AG10803 (cell line): Measurements from ENCODE around the gene CES5A.
"Not testable (repeated sequence)": the region's sequence is repeated elsewhere in the genome, so short reads cannot be mapped to it uniquely, and the experiment has no call there.

Experiments used
- DNase-seq: peaks from one replicate; pipeline ENCODE4 v3.0.0; 2010; ENCODE audit warnings: low read depth
- H3K4me3 ChIP-seq: 2 replicates; pipeline ENCODE4 v1.5.1; 2011; ENCODE audit warnings: mild to moderate bottlenecking, low read length, control low read depth
- TF ChIP-seq, protein P1 (sequence below): conservative IDR thresholded peaks from 2 replicates; pipeline ENCODE4 v1.5.1; 2011; ENCODE audit warnings: mild to moderate bottlenecking, low read length, control low read depth, inconsistent platforms

CES5A gene

GRCh38 chr16:55815320-55815719, 59.9 kb downstream of the CES5A start:
- TF ChIP-seq, protein P1, sequence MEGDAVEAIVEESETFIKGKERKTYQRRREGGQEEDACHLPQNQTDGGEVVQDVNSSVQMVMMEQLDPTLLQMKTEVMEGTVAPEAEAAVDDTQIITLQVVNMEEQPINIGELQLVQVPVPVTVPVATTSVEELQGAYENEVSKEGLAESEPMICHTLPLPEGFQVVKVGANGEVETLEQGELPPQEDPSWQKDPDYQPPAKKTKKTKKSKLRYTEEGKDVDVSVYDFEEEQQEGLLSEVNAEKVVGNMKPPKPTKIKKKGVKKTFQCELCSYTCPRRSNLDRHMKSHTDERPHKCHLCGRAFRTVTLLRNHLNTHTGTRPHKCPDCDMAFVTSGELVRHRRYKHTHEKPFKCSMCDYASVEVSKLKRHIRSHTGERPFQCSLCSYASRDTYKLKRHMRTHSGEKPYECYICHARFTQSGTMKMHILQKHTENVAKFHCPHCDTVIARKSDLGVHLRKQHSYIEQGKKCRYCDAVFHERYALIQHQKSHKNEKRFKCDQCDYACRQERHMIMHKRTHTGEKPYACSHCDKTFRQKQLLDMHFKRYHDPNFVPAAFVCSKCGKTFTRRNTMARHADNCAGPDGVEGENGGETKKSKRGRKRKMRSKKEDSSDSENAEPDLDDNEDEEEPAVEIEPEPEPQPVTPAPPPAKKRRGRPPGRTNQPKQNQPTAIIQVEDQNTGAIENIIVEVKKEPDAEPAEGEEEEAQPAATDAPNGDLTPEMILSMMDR, result no peak
- DNase-seq, result no peak
- no peak overlapping the region for H3K4me3 ChIP-seq

GRCh38 chr16:55814174-55814573, 61.0 kb downstream of the CES5A start:
- not testable (repeated sequence) for DNase-seq, H3K4me3 ChIP-seq

DNA sequence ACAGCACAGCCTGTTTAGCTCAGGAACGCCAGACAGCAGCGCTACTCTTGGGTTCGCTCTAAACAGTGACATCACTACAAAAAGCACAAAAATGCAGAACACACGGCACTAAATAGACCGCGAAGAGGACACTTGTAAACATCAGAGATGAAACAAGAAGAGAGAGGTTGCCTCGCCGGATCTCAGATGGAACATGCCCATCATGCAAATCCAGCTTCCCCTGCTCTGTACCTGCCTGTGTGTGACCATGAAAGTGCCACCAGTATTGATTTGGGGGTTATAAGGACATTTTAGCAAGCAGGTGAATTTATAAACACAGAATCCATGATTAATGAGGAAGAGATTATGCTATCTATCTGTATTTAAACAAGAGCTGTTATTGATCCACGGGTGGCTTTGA, 61.4 kb downstream of the CES5A start:
- not testable (repeated sequence) for DNase-seq, H3K4me3 ChIP-seq

DNA sequence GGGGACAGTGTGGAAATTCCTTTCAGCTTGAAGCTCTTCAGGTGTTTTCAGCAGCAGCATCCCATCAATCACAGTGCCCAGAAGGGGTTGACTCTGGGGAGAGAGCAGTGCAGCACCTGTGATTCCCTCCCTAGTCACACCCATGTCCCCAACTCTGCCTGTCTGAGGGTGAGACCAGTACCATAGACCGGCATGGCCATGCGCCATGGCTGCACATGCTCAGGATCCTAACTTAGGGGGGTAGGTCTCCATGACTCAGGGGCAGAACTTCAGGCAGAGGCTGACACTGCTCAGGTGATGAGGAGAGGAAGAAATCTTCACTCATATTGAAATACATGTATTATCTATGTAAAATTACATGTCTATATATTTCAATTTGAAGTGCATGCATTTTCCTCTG, 62.2 kb downstream of the CES5A start:
- no peak overlapping the region for H3K4me3 ChIP-seq
- DNase-seq, result no peak
- TF ChIP-seq, protein P1, result no peak

DNA sequence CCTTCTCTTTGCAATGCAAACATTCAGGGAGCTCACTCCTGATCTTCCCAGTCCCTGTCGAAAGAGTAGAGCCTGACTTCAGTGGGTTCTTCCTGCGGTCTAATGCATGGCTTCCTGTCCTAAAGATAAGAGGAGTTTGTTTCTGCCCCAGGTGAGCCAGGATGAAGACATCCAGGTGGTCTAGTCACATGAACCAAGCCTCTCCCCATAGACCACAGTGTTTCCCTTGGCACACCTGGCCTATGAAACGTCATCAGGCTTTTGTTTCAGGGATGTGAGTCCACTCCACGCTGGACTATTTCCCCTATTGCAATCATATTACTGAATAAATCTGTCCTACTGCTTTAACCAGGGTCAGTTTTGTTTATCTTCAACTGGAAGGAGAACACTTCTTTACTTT, 63.4 kb downstream of the CES5A start:
- TF ChIP-seq, protein P1, result no peak
- H3K4me3 ChIP-seq, result no peak overlapping the region
- no peak for DNase-seq

DNA sequence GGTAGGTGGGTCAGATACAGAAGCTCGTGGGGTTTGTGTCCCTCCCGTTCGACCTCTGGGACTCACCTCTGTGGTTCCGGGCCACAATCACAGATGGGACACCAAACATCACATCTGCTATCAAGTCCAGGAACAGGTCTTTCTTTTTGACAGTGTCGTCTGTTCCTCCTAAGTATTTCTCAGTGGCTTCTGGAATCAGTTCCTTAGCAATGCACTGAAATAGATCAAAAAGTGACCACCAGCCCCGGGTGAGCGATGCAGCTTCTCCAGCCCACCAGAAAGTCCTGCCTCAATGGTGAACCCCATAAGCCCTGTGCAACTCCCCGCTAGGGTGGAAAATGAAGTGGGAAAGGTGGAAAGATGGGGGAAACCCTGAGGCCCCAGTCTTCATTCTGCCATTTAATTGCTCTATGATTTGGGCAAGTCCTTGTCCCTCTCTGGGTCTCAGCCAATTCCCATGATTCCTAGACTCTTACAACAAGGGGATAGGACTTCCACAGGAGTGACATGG, 64.7 kb downstream of the CES5A start:
- H3K4me3 ChIP-seq, result no peak overlapping the region
- DNase-seq, result no peak
- TF ChIP-seq, protein P1, result no peak

DNA sequence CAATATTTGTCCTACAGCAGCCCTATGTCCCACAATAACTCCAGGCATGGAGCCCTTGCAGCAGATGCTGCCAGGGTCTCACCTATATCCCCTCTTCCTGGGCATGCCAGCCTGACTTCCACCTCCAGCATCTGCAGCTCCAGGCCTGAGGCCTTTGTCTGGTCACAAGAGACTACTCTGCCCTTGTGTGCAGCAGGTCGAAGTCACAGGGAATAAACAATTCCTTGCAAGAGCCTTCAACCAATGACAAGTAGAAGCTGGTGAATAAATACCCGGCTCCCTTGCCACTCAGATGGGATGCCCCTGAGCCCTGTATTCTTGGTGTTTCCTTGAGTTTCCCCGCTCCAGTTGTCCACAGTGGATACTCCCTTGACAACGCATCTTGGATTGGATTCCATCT, 65.3 kb downstream of the CES5A start:
- TF ChIP-seq, protein P1, result no peak
- no peak overlapping the region for H3K4me3 ChIP-seq
- no peak for DNase-seq

- no peak overlapping the region for H3K4me3 ChIP-seq
- TF ChIP-seq, protein P1, result no peak
- DNase-seq, result no peak
These were observed 65.8 kb downstream of the CES5A start for GRCh38 chr16:55809386-55809785.

- H3K4me3 ChIP-seq, DNase-seq: not testable (repeated sequence)
These were observed 66.9 kb downstream of the CES5A start for GRCh38 chr16:55808286-55808685.

DNA sequence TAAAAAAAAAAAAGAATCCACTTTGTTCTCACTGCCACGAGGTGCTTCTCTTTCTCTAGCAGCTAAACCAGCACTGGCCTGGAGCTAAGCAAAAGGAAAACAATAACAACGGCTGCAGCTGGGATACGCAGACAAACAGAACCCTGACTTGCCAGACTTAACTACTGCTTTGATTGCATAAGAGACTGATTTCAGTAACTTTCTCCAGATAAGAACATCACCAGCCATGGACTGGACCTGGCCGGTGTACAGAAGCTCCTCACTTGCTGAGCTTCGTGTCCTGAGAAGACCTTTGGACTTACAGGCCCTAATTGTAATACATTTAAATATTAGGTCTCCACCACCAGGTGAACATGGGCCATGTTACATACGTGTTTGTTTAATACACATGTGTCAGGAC, 70.1 kb downstream of the CES5A start:
- not testable (repeated sequence) for H3K4me3 ChIP-seq

GRCh38 chr16:55803681-55804080, 71.5 kb downstream of the CES5A start:
- DNase-seq, H3K4me3 ChIP-seq: not testable (repeated sequence)

More for the DNA sequence above, 70.1 kb downstream of the CES5A start:
- not testable (repeated sequence) for DNase-seq
